G401 (cell line): ENCODE results near the gene C1orf122. TPM values are rescaled to one million over a fixed set of nuclear protein-coding genes. Genes with fewer than 3 reads are reported as not detected.

ENCODE experiments used
- DNase-seq: peaks from one replicate; pipeline ENCODE4 v3.0.0-alpha.2; 2015; ENCODE audit warnings: low spot score
- in situ Hi-C: cut with HindIII; loops from 2 replicates; pipeline ENCODE4 v1.10.0; 2016; ENCODE audit warnings: low sequenced_read_pairs, mixed read lengths
- total RNA-seq: library from RNA; depleted of rRNA; stranded (reverse); fragments of >200 nt; shearing (Covaris generic); gene quantifications from 2 replicates; pipeline ENCODE4 v1.2.3, GENCODE V29; 2014; rRNA removed

C1orf122 gene
- total RNA-seq, 1 experiment from 2014 or later, result 99.0 TPM

- in situ Hi-C loops, result no loop called here
- DNase-seq, result no peak
Measured at GRCh38 chr1:37839676-37840075, 32.1 kb downstream of the C1orf122 start.

- in situ Hi-C loops, result no loop called here
- no peak for DNase-seq
Measured at GRCh38 chr1:37840711-37841110, 33.1 kb downstream of the C1orf122 start.

GRCh38 chr1:37841652-37842051 lies 34.1 kb downstream of the C1orf122 start:
- in situ Hi-C loops, result no loop called here
- no peak for DNase-seq

- DNase-seq, result no peak
- in situ Hi-C loops, result no loop called here
Measured at GRCh38 chr1:37844536-37844935, 36.9 kb downstream of the C1orf122 start.

GRCh38 chr1:37845049-37845646 lies 37.6 kb downstream of the C1orf122 start:
- no peak for DNase-seq
- in situ Hi-C loops, result no loop called here

- DNase-seq, result no peak
- in situ Hi-C loops, result no loop called here
Measured at GRCh38 chr1:37845786-37846185, 38.2 kb downstream of the C1orf122 start.

- in situ Hi-C loops, result no loop called here
- DNase-seq, result no peak
Measured at GRCh38 chr1:37846647-37847339, 39.2 kb downstream of the C1orf122 start.

- in situ Hi-C loops, result no loop called here
- no peak for DNase-seq
Measured at GRCh38 chr1:37849480-37849879, 41.9 kb downstream of the C1orf122 start.

GRCh38 chr1:37850352-37850955 lies 42.9 kb downstream of the C1orf122 start:
- in situ Hi-C loops, result no loop called here
- no peak for DNase-seq

GRCh38 chr1:37851262-37851661 lies 43.7 kb downstream of the C1orf122 start:
- in situ Hi-C loops, result no loop called here
- no peak for DNase-seq

GRCh38 chr1:37851782-37852210 lies 44.2 kb downstream of the C1orf122 start:
- in situ Hi-C loops, result no loop called here
- DNase-seq, result no peak

GRCh38 chr1:37853157-37853556 lies 45.6 kb downstream of the C1orf122 start:
- no peak for DNase-seq
- in situ Hi-C loops, result no loop called here

GRCh38 chr1:37854406-37854805 lies 46.8 kb downstream of the C1orf122 start:
- in situ Hi-C loops, result no loop called here
- DNase-seq, result no peak

Other genes with a start within 250 kb of the C1orf122 start
- 57.0 and 81.6 TPM in 2 replicates for gene GNL2, start 211.9 kb upstream of the C1orf122 start, total RNA-seq
- 0.07 TPM in 1 of 2 replicates, not detected in the other for gene RSPO1, start 172.9 kb upstream of the C1orf122 start, total RNA-seq
- 18.9 and 20.3 TPM in 2 replicates for gene CDCA8, start 115.3 kb upstream of the C1orf122 start, total RNA-seq
- 0.17 and 0.49 TPM in 2 replicates for gene EPHA10, start 42.7 kb upstream of the C1orf122 start, total RNA-seq
- 22.0 and 31.3 TPM in 2 replicates for gene MANEAL, start 13.9 kb upstream of the C1orf122 start, total RNA-seq
- gene YRDC, start 418 bp downstream of the C1orf122 start, total RNA-seq, result 35.1 and 36.4 TPM in 2 replicates
- gene MTF1, start 51.8 kb downstream of the C1orf122 start, total RNA-seq, result 1.8 and 3.7 TPM in 2 replicates
- 17.5 and 17.7 TPM in 2 replicates for gene INPP5B, start 139.3 kb downstream of the C1orf122 start, total RNA-seq
- gene SF3A3, start 182.2 kb downstream of the C1orf122 start, total RNA-seq, result 115 and 149 TPM in 2 replicates
- 7.9 and 10.0 TPM in 2 replicates for gene FHL3, start 197.7 kb downstream of the C1orf122 start, total RNA-seq
- 60.5 and 134 TPM in 2 replicates for gene UTP11, start 204.9 kb downstream of the C1orf122 start, total RNA-seq
- not detected in 2 replicates for gene POU3F1, start 239.0 kb downstream of the C1orf122 start, total RNA-seq